Measurements from ENCODE around the gene COP1.
"Not testable (repeated sequence)": the region's sequence is repeated elsewhere in the genome, so short reads cannot be mapped to it uniquely, and the experiment has no call there.

DNA sequence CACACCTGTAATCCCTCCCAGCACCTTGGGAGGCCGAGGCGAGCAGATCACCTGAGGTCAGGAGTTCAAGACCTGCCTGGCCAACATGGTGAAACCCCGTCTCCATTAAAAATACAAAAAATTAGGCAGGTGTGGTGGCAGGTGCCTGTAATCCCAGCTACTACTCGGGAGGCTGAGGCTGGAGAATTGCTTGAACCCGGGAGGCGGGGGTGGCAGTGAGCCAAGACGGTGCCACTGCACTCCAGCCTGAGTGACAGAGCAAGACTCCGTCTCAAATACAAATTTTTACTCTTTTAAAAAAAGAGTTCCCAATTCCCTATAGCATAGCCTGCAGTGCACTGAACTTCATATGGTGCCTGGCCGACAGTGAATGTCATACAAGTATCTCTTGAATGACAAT lies 2.4 kb downstream of the COP1 start:
- TF ChIP-seq, protein P1, sequence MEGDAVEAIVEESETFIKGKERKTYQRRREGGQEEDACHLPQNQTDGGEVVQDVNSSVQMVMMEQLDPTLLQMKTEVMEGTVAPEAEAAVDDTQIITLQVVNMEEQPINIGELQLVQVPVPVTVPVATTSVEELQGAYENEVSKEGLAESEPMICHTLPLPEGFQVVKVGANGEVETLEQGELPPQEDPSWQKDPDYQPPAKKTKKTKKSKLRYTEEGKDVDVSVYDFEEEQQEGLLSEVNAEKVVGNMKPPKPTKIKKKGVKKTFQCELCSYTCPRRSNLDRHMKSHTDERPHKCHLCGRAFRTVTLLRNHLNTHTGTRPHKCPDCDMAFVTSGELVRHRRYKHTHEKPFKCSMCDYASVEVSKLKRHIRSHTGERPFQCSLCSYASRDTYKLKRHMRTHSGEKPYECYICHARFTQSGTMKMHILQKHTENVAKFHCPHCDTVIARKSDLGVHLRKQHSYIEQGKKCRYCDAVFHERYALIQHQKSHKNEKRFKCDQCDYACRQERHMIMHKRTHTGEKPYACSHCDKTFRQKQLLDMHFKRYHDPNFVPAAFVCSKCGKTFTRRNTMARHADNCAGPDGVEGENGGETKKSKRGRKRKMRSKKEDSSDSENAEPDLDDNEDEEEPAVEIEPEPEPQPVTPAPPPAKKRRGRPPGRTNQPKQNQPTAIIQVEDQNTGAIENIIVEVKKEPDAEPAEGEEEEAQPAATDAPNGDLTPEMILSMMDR (IDR thresholded peaks at IDR 0.05; ENCODE audit: extremely low read depth in 1 of 2, insufficient read depth in 1 of 2, low read depth in 1 of 2, low read length in 2 of 2): not testable (repeated sequence)
- not testable (repeated sequence) for TF ChIP-seq JUN (IDR thresholded peaks at IDR 0.05; ENCODE audit: borderline replicate concordance, insufficient read depth, insufficient read length, low read depth); POLR2AphosphoS5 (IDR thresholded peaks at IDR 0.05; ENCODE audit: insufficient read depth, low read depth, low read length); MYC (IDR thresholded peaks at IDR 0.05; ENCODE audit: low read depth, low read length); EZH2 (IDR thresholded peaks at IDR 0.05; ENCODE audit: borderline replicate concordance, low read depth, low read length, severe bottlenecking)

Data from endothelial cell of umbilical vein (primary cell).